ENCODE results near the gene VIM. TPM values are rescaled to one million over a fixed set of nuclear protein-coding genes. Genes with fewer than 3 reads are reported as not detected.
A peak's percentile ranks its signal among the peaks of the same experiment; 100 is the strongest.

VIM gene
- total RNA-seq, 6 donors from 2014 or later: 999 to 2,711 (median 1,731) TPM

GRCh38 chr10:17255512-17255911, 27.5 kb downstream of the VIM start:
- WGBS, 2 donors: 66 to 68% methylated on average over 3 of the region's 3 CpGs
- DNase-seq (no peak), ATAC-seq (ENCODE audit: low FRiP score in 2 of 2) (no peak)
- no peaks in the 10 kb centered on the region for H3K9me3 ChIP-seq
- H3K27ac ChIP-seq: no peak overlapping the region
- H3K4me3 ChIP-seq: no peak overlapping the region
- TF ChIP-seq CTCF (IDR thresholded peaks at IDR 0.05) (no peak), POLR2AphosphoS5 (IDR thresholded peaks at IDR 0.05) (no peak), EP300 (IDR thresholded peaks at IDR 0.05) (no peak), POLR2A (IDR thresholded peaks at IDR 0.05) (no peak)
- H3K27me3 ChIP-seq: no peaks in the 10 kb centered on the region
- peaks cover 0 to 8% (median 3%) of the 10 kb centered on the region in 4 donors for H3K4me1 ChIP-seq
- no peaks in the 10 kb centered on the region for H3K36me3 ChIP-seq

GRCh38 chr10:17256051-17256450, 28.0 kb downstream of the VIM start:
- H3K27ac ChIP-seq: no peak overlapping the region
- H3K4me3 ChIP-seq: no peak overlapping the region
- DNase-seq: no peak
- ATAC-seq (ENCODE audit: low FRiP score in 2 of 2): no peak
- 91 to 100% methylated on average over 1 of the region's 1 CpG for WGBS, 2 donors
- no peaks in the 10 kb centered on the region for H3K36me3 ChIP-seq
- H3K9me3 ChIP-seq: no peaks in the 10 kb centered on the region
- peaks cover 0 to 8% (median 3%) of the 10 kb centered on the region in 4 donors for H3K4me1 ChIP-seq
- H3K27me3 ChIP-seq: no peaks in the 10 kb centered on the region
- TF ChIP-seq EP300 (IDR thresholded peaks at IDR 0.05) (no peak), POLR2AphosphoS5 (IDR thresholded peaks at IDR 0.05) (no peak), POLR2A (IDR thresholded peaks at IDR 0.05) (no peak), CTCF (IDR thresholded peaks at IDR 0.05) (no peak)

- Histone ChIP-seq H3K27ac (no peak overlapping the region), H3K27me3 (no peaks in the 10 kb centered on the region), H3K36me3 (no peaks in the 10 kb centered on the region), H3K9me3 (peaks cover 0 to 4% (median under 1%) of the 10 kb centered on the region in 4 donors), H3K4me3 (no peak overlapping the region), H3K4me1 (peaks cover 0 to 8% (median 3%) of the 10 kb centered on the region in 4 donors)
- TF ChIP-seq CTCF (IDR thresholded peaks at IDR 0.05) (no peak), POLR2AphosphoS5 (IDR thresholded peaks at IDR 0.05) (no peak), EP300 (IDR thresholded peaks at IDR 0.05) (no peak), POLR2A (IDR thresholded peaks at IDR 0.05) (no peak)
- DNase-seq: no peak
- 79 to 80% methylated on average over 5 of the region's 5 CpGs for WGBS, 2 donors
- ATAC-seq (ENCODE audit: low FRiP score in 2 of 2): no peak
These were observed 28.6 kb downstream of the VIM start for GRCh38 chr10:17256627-17257026.

- H3K27ac ChIP-seq: no peak overlapping the region
- H3K9me3 ChIP-seq: peaks cover 4 to 15% (median 10%) of the 10 kb centered on the region in 4 donors
- DNase-seq (peak in 1 of 2 donors; percentile 36), ATAC-seq (ENCODE audit: low FRiP score in 2 of 2) (peak; percentile 78 to 95)
- peaks cover 0 to 8% (median 3%) of the 10 kb centered on the region in 4 donors for H3K4me1 ChIP-seq
- TF ChIP-seq CTCF (IDR thresholded peaks at IDR 0.05) (peak; percentile 65 to 82 (median 76)), POLR2A (IDR thresholded peaks at IDR 0.05) (no peak), POLR2AphosphoS5 (IDR thresholded peaks at IDR 0.05) (no peak), EP300 (IDR thresholded peaks at IDR 0.05) (no peak)
- no peaks in the 10 kb centered on the region for H3K27me3 ChIP-seq
- peak overlapping the region in 1 of 4 donors; percentile 20 for H3K4me3 ChIP-seq
- WGBS, 2 donors: 12 to 15% methylated on average over 8 of the region's 8 CpGs
- no peaks in the 10 kb centered on the region for H3K36me3 ChIP-seq
These were observed 29.7 kb downstream of the VIM start for GRCh38 chr10:17257466-17258321.

All from upper lobe of left lung (tissue), 6 donors.